ENCODE data around the gene ASB2. TPM values are rescaled to one million over a fixed set of nuclear protein-coding genes. Genes with fewer than 3 reads are reported as not detected.

The ASB2 gene
- total RNA-seq, 2 experiments from 2014 or later: 21.3 to 24.0 TPM

DNA sequence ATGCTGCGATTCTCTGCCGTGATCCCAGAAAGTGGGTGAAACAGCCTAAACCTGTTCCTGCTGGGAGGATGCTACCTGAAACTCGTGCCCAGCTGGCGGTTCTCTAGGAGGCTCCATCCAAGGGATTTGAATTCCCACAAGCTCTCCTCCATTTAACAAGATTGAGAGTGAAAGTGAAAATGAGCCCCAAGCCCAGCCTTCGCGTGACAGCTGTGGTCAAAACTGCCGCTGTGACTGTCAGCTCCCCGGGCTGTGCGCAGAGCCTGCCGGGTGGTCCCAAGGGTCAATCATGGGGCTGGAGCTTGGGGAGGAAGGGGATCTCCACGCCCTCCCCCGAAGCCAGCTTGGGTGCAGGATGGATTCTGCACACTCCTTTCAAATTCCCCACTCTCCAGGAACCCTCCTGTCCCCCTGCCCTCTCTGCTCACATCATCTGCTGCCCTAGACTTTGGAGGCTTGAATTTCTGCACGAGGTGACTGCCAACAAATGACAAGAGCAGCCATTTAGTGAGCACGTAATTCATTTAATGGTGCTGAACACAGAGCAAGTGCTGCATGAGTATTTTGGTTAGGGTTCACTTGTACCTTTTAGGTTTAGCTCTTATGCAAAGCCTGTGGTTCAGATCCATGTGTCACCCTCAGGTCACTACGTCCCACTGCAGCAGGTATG is 5.3 kb downstream of the ASB2 start:
- Mint-ChIP-seq H3K4me1 (peaks cover 57% of the 10 kb centered on the region), H3K36me3 (peaks cover 10% of the 10 kb centered on the region), H3K4me3 (peak overlapping the region; percentile 93), H3K9me3 (no peaks in the 10 kb centered on the region), H3K27me3 (no peaks in the 10 kb centered on the region), H3K27ac (peak overlapping the region; percentile 99)
- DNase-seq: peak; percentile 78
- POLR2A ChIA-PET: interaction anchor here (1.1 to 12.4 kb wide), 8 partner anchors 12 to 36 kb away, joined by 3 to 190 read pairs (median 6); no protein-coding TSS in a partner anchor
- ATAC-seq (ENCODE audit: low read depth): peak; percentile 83

DNA sequence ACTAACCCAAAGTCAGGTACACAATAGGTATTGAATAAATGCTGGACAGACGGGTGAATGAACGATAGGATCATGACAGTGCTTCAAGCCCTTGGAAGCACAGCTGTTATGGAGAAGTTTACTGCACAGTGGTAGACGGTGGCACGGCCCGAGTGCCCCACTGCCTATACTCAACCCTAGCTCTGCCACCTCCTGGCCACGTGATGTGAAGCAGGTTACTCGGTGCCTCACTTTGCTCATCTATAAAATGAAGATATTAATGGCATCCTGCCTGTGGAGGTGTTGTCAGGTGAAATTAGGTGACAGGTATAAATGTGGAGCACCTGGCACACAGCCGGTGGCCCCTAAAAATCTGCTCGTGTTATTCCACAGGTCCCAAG is 5.8 kb downstream of the ASB2 start:
- no peaks in the 10 kb centered on the region for H3K9me3 Mint-ChIP-seq
- H3K27ac Mint-ChIP-seq: peak overlapping the region; percentile 99
- H3K36me3 Mint-ChIP-seq: peaks cover 8% of the 10 kb centered on the region
- peaks cover 53% of the 10 kb centered on the region for H3K4me1 Mint-ChIP-seq
- ATAC-seq (ENCODE audit: low read depth): peak; percentile 76
- H3K27me3 Mint-ChIP-seq: no peaks in the 10 kb centered on the region
- peak; percentile 61 for DNase-seq
- H3K4me3 Mint-ChIP-seq: peak overlapping the region; percentile 93
- POLR2A ChIA-PET: interaction anchor here (0.7 to 12.4 kb wide), 11 partner anchors 11 to 37 kb away, joined by 3 to 190 read pairs (median 5); no protein-coding TSS in a partner anchor

GRCh38 chr14:93969082-93969828 is 7.1 kb downstream of the ASB2 start:
- no peak for ATAC-seq (ENCODE audit: low read depth)
- peaks cover 14% of the 10 kb centered on the region for H3K36me3 Mint-ChIP-seq
- no peak overlapping the region for H3K4me3 Mint-ChIP-seq
- H3K9me3 Mint-ChIP-seq: no peaks in the 10 kb centered on the region
- peaks cover 53% of the 10 kb centered on the region for H3K4me1 Mint-ChIP-seq
- H3K27me3 Mint-ChIP-seq: no peaks in the 10 kb centered on the region
- POLR2A ChIA-PET: interaction anchor here (1.4 to 12.4 kb wide), 5 partner anchors 10 to 38 kb away, joined by 3 to 190 read pairs (median 6); no protein-coding TSS in a partner anchor
- DNase-seq: no peak
- peak overlapping the region; percentile 69 for H3K27ac Mint-ChIP-seq

DNA sequence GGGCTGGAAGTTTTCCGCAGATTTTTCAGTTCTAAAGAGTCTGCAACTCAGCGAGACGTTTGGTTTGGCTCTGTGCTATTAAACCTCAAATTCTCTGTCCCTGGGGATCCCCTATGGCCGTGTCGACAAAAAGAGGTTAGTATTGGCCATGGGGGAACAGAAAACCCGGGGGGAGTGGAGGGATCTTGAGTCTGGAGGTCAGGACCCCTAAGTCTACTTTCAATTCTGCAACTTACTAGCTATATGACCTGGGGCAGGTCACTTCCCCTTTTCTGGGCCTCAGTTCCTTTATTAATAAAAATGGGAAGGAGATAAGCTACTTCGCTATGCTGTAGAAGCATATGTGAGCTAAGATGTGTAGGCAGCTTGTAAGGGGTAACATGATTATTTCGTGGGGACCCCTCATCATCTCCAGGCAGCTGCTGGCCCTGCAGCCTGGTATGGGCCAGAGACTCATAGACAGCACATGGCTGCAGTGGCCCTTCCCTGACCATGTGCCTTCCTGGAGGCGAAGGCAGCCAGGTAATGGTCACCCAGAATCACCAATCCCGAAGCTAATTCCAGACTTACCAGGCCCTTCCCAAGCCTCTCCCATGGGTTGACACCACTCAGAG is 8.6 kb downstream of the ASB2 start:
- Mint-ChIP-seq H3K4me1 (peaks cover 57% of the 10 kb centered on the region), H3K27ac (no peak overlapping the region), H3K4me3 (no peak overlapping the region), H3K36me3 (peaks cover 14% of the 10 kb centered on the region), H3K27me3 (no peaks in the 10 kb centered on the region), H3K9me3 (no peaks in the 10 kb centered on the region)
- DNase-seq (no peak), ATAC-seq (ENCODE audit: low read depth) (no peak)
- POLR2A ChIA-PET: interaction anchor here (0.9 to 12.4 kb wide), 3 partner anchors 9 to 28 kb away, joined by 3 to 190 read pairs (median 4); no protein-coding TSS in a partner anchor

DNA sequence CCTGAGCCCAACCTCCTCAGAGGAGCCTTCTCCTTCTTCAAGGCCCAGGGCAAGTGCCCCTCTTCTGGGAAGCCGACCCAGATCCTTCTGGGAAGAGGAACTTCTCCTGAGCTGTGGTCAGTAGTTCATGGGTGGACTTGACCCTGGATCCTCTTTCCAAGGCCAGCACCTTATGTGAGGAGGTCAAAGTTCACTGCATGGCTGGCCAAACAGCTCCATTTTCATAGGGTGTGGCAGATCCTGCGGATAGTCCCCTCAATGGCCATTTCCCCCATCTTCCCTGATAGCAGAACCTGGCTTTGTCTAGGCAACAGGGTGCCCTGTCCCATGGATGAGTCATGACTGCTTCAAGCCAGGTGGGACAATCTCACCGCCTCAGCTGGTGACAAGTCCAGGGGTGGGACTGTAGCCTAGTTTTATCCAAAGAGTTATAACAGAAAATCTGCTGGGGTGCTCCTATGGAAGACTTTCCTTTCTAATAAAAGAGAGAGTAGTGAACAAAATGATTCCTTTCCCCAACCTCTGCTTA is 10.4 kb downstream of the ASB2 start:
- Mint-ChIP-seq H3K4me1 (peaks cover 56% of the 10 kb centered on the region), H3K27ac (no peak overlapping the region), H3K9me3 (no peaks in the 10 kb centered on the region), H3K4me3 (no peak overlapping the region), H3K27me3 (no peaks in the 10 kb centered on the region), H3K36me3 (peaks cover 16% of the 10 kb centered on the region)
- POLR2A ChIA-PET: interaction anchor here (1.3 kb wide), 1 partner anchor 26 kb away, joined by 4 read pairs; no protein-coding TSS in a partner anchor
- ATAC-seq (ENCODE audit: low read depth) (no peak), DNase-seq (no peak)

DNA sequence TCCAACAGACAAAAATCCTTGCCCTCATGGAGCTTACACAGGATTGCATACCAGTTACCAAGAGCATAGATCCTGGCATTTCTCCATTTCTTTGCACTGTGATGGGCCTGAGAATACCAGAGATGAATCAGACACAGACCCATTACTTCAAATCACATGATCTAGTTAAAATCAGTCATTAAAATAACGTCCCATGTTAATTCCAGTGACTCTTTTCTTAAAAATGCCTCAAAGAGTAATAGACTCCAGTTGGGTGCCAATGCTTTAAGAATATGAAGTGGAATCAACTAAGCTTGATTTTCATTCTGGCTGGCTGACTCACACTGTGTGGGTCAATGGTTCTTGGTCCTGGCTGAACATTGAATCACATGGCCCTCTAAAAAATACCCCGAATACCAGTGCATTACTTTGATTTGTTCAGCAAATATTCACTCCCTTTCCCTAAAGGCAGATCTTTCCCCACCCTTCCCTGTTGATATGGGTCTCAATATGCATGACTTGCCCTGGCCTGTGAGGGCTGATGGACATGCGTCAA is 11.0 kb downstream of the ASB2 start:
- POLR2A ChIA-PET: interaction anchor here (1.3 to 2.7 kb wide), 2 partner anchors 10 to 26 kb away, joined by 4 to 9 read pairs; no protein-coding TSS in a partner anchor
- H3K4me1 Mint-ChIP-seq: peaks cover 54% of the 10 kb centered on the region
- ATAC-seq (ENCODE audit: low read depth): no peak
- H3K36me3 Mint-ChIP-seq: peaks cover 16% of the 10 kb centered on the region
- H3K27ac Mint-ChIP-seq: no peak overlapping the region
- no peak for DNase-seq
- H3K27me3 Mint-ChIP-seq: no peaks in the 10 kb centered on the region
- H3K4me3 Mint-ChIP-seq: no peak overlapping the region
- H3K9me3 Mint-ChIP-seq: no peaks in the 10 kb centered on the region

- H3K36me3 Mint-ChIP-seq: peaks cover 16% of the 10 kb centered on the region
- H3K4me3 Mint-ChIP-seq: peak overlapping the region; percentile 2
- no peaks in the 10 kb centered on the region for H3K27me3 Mint-ChIP-seq
- peaks cover 54% of the 10 kb centered on the region for H3K4me1 Mint-ChIP-seq
- peak overlapping the region; percentile 28 for H3K27ac Mint-ChIP-seq
- ATAC-seq (ENCODE audit: low read depth) (no peak), DNase-seq (no peak)
- POLR2A ChIA-PET: interaction anchor here (1.3 to 2.7 kb wide), 2 partner anchors 10 to 25 kb away, joined by 4 to 9 read pairs; no protein-coding TSS in a partner anchor
- H3K9me3 Mint-ChIP-seq: no peaks in the 10 kb centered on the region
Observed at GRCh38 chr14:93964820-93965286, 11.5 kb downstream of the ASB2 start.

DNA sequence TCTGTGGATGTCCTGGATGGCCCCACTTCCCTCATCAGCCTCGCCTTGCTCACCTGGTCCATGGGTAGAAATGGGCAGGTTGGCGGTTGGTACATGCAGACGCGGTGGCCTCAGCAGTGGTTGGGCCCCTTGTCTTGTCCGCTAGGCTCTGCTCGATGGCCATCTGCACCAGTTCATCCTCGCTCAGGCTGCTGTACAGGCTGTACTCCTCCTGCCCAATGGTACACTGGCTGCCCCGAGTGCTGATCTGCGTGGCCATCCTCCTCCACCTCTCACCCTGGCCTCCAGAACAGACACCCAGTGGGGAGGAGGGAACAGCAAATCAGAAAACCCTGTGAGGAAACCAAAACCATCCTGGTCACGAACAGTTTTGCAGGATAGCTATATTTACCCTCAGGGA is 12.1 kb downstream of the ASB2 start:
- ATAC-seq (ENCODE audit: low read depth) (no peak), DNase-seq (no peak)
- Mint-ChIP-seq H3K27ac (peak overlapping the region; percentile 54), H3K4me1 (peaks cover 59% of the 10 kb centered on the region), H3K27me3 (no peaks in the 10 kb centered on the region), H3K4me3 (no peak overlapping the region), H3K36me3 (peaks cover 16% of the 10 kb centered on the region), H3K9me3 (no peaks in the 10 kb centered on the region)
- POLR2A ChIA-PET: interaction anchor here (2.7 to 9.9 kb wide), 2 partner anchors 8 to 9 kb away, joined by 9 to 190 read pairs; partner anchors contain the start of gene ASB2

DNA sequence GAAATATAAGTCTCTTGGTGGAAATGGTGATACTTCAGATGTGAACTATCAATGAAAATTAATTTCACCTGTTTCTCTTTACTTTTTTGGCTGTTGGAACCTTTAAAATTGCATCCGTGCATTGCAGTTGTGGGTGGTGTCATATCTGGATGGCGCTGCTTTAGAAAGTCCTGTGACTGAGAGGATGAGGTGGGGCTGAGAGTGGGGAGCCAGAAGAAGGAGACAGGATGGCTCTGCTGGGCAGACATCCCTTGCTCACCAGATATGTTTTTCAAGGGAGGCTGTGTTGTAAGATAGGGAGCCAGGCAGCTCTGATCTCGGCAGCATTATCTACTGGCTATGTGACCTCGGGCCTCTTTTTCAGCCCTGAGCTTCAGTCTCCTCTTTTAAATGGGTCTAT is 12.7 kb downstream of the ASB2 start:
- peaks cover 62% of the 10 kb centered on the region for H3K4me1 Mint-ChIP-seq
- no peaks in the 10 kb centered on the region for H3K9me3 Mint-ChIP-seq
- no peaks in the 10 kb centered on the region for H3K27me3 Mint-ChIP-seq
- peak overlapping the region; percentile 73 for H3K4me3 Mint-ChIP-seq
- DNase-seq (no peak), ATAC-seq (ENCODE audit: low read depth) (no peak)
- POLR2A ChIA-PET: interaction anchor here (0.9 to 9.9 kb wide), 7 partner anchors 8 to 118 kb away, joined by 3 to 190 read pairs (median 7); partner anchors contain the start of genes ASB2, DDX24 and IFI27L1
- peak overlapping the region; percentile 98 for H3K27ac Mint-ChIP-seq
- peaks cover 13% of the 10 kb centered on the region for H3K36me3 Mint-ChIP-seq

GRCh38 chr14:93962701-93963601 is 13.4 kb downstream of the ASB2 start:
- peak; percentile 71 for DNase-seq
- peak overlapping the region; percentile 98 for H3K27ac Mint-ChIP-seq
- peaks cover 13% of the 10 kb centered on the region for H3K36me3 Mint-ChIP-seq
- no peaks in the 10 kb centered on the region for H3K9me3 Mint-ChIP-seq
- ATAC-seq (ENCODE audit: low read depth): peak; percentile 53
- no peaks in the 10 kb centered on the region for H3K27me3 Mint-ChIP-seq
- POLR2A ChIA-PET: interaction anchor here (0.5 to 9.9 kb wide), 11 partner anchors 8 to 858 kb away, joined by 3 to 190 read pairs (median 4); partner anchors contain the start of genes ASB2, DDX24 and IFI27L1
- H3K4me1 Mint-ChIP-seq: peaks cover 70% of the 10 kb centered on the region
- H3K4me3 Mint-ChIP-seq: peak overlapping the region; percentile 73

- POLR2A ChIA-PET: interaction anchor here (3.3 to 9.9 kb wide), 2 partner anchors 11 to 21 kb away, joined by 12 to 190 read pairs; partner anchors contain the start of gene ASB2
- H3K4me3 Mint-ChIP-seq: peak overlapping the region; percentile 72
- peaks cover 13% of the 10 kb centered on the region for H3K36me3 Mint-ChIP-seq
- DNase-seq (no peak), ATAC-seq (ENCODE audit: low read depth) (no peak)
- H3K4me1 Mint-ChIP-seq: peaks cover 78% of the 10 kb centered on the region
- H3K9me3 Mint-ChIP-seq: no peaks in the 10 kb centered on the region
- no peaks in the 10 kb centered on the region for H3K27me3 Mint-ChIP-seq
- H3K27ac Mint-ChIP-seq: peak overlapping the region; percentile 91
Observed at GRCh38 chr14:93961620-93962019, 14.8 kb downstream of the ASB2 start.
